T1000 (cell line): ENCODE results near the gene THBS2.

Experiments used
- DNase-seq: peaks from one replicate; lab custom pipeline; 2025; ENCODE audit warnings: mixed read lengths; lab: John Stamatoyannopoulos, UW

Gene THBS2

GRCh38 chr6:169249057-169249456 is 4.6 kb downstream of the THBS2 start:
- no peak for DNase-seq

- DNase-seq: no peak
These were observed 5.1 kb downstream of the THBS2 start for GRCh38 chr6:169248521-169248971.

- no peak for DNase-seq
These were observed 5.7 kb downstream of the THBS2 start for GRCh38 chr6:169247991-169248390.

GRCh38 chr6:169247419-169247818 is 6.2 kb downstream of the THBS2 start:
- DNase-seq: no peak

GRCh38 chr6:169246445-169246844 is 7.2 kb downstream of the THBS2 start:
- DNase-seq: no peak

GRCh38 chr6:169244684-169245383 is 8.8 kb downstream of the THBS2 start:
- no peak for DNase-seq

- no peak for DNase-seq
These were observed 10.0 kb downstream of the THBS2 start for GRCh38 chr6:169243661-169244060.

- DNase-seq: no peak
These were observed 10.5 kb downstream of the THBS2 start for GRCh38 chr6:169243186-169243585.

GRCh38 chr6:169241688-169242350 is 11.8 kb downstream of the THBS2 start:
- DNase-seq: no peak

GRCh38 chr6:169240591-169241390 is 12.9 kb downstream of the THBS2 start:
- no peak for DNase-seq

- no peak for DNase-seq
These were observed 13.5 kb downstream of the THBS2 start for GRCh38 chr6:169240125-169240524.

GRCh38 chr6:169239181-169239580 is 14.5 kb downstream of the THBS2 start:
- DNase-seq: no peak

- DNase-seq: no peak
These were observed 14.9 kb downstream of the THBS2 start for GRCh38 chr6:169238766-169239165.

- no peak for DNase-seq
These were observed 16.0 kb downstream of the THBS2 start for GRCh38 chr6:169237496-169238134.

- DNase-seq: no peak
These were observed 16.7 kb downstream of the THBS2 start for GRCh38 chr6:169236988-169237387.

GRCh38 chr6:169236545-169236944 is 17.1 kb downstream of the THBS2 start:
- DNase-seq: no peak

- no peak for DNase-seq
These were observed 18.4 kb downstream of the THBS2 start for GRCh38 chr6:169235286-169235685.

GRCh38 chr6:169234634-169235033 is 19.0 kb downstream of the THBS2 start:
- no peak for DNase-seq

- no peak for DNase-seq
These were observed 19.8 kb downstream of the THBS2 start for GRCh38 chr6:169233832-169234231.

- DNase-seq: no peak
These were observed 20.5 kb downstream of the THBS2 start for GRCh38 chr6:169233181-169233580.

- no peak for DNase-seq
These were observed 21.1 kb downstream of the THBS2 start for GRCh38 chr6:169232507-169232931.

GRCh38 chr6:169231790-169232506 is 21.7 kb downstream of the THBS2 start:
- DNase-seq: no peak
